CD4-positive, alpha-beta T cell treated with Interleukin-2 at 100 ng/mL for 4 hours (primary cell): ENCODE measurements around the gene TENM3.

Experiments used
- DNase-seq: peaks from one replicate; pipeline ENCODE4 v3.0.0-alpha.2; 2020; ENCODE audit warnings: low spot score

TENM3 gene

DNA sequence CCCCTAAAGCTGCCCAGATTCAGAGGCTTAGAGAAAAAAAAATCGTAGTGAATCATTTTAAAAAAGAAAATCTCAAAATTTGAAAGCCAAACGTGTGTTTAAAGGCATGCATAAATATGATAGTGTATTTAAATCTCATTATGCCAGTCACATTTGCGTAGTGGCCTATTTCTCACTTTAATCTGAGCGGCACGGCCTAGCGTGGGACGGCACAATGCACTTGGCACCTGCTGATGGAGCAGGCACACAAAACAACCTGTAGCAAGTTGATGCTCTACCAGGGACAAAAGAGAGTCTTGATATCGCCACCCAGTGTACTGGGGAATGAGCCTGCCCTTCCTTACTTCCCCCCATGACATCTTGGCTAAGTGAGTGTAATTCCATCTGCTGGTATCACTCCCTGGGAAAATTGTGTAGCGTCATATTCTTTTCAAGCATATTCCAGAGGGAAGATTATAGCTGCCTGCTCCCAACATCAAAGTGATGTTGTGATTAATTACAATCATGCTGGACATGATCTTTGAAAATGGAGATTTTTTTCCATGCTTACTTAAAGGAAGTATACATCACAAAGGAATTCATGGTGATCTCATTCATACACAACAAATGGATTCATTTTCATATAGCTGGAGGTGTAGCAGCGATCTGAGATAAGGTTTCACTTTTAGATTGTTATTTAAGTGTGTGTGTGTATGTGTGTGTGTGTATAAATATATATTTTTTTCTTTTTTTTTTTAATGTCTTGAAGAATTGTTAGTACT, 535.2 kb downstream of the TENM3 start:
- no peak for DNase-seq

DNA sequence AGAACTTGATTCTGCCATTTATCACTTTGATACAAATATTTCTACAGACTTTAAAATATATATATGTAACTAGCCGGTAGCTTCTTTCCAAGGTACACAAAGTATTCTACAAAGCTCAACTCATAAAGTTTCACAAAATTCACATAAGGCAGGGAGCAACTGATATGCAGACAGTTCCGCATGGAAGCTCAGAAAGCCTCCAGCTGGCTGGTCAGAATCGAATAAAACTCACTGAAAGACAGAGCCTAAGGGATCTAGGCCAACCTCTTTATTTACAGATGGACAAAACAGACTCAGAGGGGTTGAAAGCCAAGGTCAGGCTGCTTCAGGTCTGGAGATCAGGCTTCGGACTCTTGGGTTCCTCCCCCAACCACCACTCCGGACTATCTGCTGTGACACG, 543.8 kb downstream of the TENM3 start:
- no peak for DNase-seq

DNA sequence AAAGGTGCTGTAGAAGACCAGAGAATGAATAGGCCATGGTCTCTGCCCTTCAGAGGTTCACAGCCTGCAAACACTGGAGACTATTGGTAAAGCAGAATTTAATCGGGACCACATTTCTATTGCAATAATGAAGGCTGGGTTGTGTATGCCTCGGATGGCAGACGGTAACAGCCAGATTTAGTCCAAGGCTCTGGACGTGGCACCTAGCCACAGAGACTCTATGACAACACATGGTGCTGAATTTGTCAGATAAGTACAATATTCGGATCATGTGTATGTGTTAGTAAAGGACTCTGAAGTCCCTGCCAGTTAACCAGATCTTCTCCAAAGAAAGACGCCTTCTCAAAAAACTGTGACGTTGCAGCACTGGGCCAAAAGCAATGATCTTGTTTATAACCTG, 545.0 kb downstream of the TENM3 start:
- no peak for DNase-seq

DNA sequence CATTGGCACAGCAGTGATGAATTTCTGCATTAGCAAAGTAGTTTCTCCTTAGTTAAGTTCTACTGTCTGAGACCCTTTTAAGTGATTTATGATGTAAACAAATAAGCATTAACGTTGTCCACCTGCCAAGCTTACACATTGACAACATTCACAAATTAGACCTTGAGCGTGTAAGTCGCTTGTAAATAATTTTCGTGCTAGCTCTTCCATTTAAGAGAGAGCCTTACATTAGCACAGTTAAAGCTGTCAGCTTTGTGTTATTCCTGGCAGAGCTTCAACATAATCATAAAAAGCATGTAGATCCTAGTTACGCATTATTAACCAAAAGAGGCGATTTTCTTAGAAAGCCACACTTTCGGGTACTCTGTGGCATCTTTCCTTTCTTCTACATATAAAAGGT, 546.3 kb downstream of the TENM3 start:
- DNase-seq: no peak

DNA sequence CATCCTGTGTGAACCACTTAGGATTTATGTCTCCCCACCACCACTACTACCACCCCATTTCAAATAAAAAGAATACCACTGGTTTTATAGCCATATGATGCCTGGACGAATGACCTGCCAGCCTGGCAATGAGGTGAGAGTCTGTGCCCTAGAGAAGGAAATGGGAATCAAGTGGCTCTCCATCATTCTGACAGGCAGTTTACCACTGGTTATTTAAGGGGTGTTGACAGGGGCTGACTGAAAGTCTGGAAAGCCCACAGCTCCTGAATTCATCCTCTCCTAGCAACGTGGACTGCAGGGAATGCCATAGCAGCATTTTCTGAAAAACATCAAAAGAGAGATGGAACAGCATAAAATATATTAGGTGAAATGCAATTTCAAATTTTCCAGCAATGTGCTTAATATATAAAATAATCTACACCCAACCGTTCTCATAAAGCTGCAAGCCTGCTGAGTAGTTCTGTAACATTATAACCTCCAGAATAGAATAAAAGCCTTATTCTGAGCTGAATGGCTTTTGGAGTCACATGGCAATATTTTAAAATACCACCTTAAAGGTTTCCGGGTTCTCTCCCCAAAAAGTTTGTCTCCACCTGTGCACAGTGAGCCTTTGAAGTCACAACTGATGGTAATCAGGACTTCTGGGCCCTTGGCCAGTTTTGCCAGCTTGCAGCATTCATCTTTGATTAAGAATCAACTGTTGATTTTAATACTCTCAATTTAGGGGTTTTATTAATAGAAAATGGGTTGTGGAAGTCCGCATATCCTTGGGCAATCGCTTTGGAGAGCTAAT, 552.4 kb downstream of the TENM3 start:
- no peak for DNase-seq

DNA sequence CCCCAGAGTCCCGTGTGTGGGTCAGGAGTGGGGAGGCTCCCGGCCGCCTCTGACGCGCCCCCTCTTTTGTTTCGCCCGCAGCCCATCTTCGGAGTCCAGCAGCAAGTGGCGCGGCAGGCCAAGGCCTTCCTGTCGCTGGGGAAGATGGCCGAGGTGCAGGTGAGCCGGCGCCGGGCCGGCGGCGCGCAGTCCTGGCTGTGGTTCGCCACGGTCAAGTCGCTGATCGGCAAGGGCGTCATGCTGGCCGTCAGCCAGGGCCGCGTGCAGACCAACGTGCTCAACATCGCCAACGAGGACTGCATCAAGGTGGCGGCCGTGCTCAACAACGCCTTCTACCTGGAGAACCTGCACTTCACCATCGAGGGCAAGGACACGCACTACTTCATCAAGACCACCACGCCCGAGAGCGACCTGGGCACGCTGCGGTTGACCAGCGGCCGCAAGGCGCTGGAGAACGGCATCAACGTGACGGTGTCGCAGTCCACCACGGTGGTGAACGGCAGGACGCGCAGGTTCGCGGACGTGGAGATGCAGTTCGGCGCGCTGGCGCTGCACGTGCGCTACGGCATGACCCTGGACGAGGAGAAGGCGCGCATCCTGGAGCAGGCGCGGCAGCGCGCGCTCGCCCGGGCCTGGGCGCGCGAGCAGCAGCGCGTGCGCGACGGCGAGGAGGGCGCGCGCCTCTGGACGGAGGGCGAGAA, 556.5 kb downstream of the TENM3 start:
- no peak for DNase-seq

DNA sequence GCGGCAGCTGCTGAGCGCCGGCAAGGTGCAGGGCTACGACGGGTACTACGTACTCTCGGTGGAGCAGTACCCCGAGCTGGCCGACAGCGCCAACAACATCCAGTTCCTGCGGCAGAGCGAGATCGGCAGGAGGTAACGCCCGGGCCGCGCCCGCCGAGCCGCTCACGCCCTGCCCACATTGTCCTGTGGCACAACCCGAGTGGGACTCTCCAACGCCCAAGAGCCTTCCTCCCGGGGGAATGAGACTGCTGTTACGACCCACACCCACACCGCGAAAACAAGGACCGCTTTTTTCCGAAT, 557.0 kb downstream of the TENM3 start:
- DNase-seq: no peak

DNA sequence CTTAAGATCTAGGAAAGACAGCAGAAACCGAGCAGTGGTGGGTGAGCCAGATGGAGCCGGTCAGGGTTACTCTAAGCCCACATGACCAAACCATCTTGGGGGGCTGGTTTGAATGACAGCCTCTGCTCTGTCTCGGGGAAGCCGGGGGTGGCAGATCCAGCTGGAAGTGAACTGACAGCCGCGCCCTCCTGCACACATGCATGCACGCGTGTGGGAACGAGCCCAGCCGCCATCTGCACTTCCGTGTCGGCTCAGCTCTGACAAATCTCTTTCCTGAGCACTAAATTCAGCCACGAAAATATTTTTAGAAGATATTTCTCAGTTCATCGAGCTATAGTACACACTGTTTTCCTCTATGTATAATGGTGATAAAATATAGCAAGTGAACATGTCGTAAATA, 558.4 kb downstream of the TENM3 start:
- DNase-seq: no peak

DNA sequence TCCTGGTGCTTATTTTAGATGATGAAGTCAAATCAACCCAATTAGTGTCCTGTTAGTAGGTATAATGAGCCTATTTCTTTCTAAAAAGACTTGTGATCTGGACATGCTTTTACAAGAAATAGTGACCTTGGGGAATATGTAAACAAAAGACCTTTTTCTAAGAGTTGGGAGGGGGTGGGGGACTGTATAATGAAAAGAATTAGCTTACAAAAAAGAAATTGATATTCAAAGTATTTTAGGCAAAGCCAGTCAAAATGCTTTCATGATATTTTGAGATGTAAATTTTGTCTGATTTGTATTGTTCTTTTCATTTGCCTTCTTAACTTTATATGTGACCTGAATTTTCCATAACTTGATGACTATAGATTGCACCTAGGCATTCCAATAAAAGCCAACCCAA, 559.4 kb downstream of the TENM3 start:
- no peak for DNase-seq

DNA sequence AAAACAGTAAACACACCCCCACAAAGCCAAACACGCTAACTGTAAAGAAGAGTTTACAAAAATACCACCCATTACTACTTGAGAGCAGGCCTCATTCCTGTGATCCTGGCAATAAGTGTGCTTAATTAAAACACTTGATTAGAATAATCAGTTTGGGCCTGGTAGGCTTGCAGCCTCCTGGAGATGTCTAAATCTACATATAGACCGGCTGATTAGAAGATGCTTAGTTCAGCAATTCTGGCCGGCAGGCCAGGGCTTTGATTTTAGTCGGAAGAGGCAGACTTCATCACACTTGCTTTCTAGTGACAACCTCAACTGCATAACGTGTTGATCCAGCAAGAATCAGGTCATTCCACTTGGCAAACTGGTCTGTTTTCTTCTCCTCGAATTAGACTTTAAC, 560.0 kb downstream of the TENM3 start:
- no peak for DNase-seq

DNA sequence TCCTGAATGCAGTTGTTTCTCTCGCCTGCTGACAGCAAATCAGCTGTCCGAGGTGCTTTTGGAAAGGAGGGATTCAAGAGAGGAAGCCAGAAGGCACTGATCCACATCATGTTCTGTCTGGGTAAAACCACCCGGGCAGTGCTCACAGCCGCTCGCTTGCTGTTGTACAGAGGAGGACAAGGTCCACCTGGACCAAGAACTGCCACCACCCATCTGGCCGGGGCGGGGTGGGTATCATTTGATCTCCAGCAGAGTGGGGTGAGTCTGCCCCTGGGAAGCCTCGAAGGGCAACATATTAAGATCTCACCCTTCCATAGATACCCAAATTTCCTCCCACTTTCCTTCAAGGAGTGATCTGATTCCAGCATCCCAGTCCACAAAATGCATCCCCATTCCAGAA, 560.9 kb downstream of the TENM3 start:
- DNase-seq: no peak

DNA sequence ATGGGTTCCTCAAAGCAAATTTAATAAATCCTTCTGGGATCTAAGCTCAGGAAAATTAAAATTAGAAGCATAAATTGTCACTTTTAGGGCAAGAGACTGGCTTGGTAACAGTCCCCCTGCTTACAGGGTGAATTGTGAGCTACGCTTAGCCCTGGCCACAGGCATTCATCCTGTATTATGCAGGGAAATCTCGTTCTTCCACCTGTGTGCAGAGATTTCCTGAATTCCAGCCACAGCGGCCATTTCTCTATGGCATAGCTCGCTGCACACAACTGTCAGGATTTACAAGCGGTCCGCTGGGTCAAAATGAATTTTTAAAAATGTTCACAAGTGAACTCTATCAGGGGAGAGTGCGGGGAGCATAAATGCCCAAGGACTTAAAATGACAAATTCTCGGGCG, 562.1 kb downstream of the TENM3 start:
- no peak for DNase-seq

DNA sequence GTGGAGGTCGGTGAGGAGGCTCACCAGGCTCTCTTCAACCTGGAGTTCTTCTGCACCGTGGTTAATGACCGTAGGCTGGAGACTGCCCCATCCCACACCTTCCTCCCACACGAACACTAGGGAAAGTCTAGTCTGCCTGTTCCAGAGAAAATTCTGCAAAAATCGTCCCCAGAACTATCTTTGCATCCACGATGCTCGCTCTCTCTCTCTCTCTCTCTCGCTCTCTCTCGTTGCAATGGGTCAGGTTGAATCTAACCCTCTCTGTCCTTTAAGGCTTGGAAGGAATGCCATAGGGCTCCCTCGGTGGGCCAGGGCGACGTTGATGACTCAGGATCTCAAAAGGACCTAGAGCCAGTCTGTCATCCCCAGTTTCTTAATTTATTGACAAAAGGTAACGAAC, 562.5 kb downstream of the TENM3 start:
- no peak for DNase-seq

DNA sequence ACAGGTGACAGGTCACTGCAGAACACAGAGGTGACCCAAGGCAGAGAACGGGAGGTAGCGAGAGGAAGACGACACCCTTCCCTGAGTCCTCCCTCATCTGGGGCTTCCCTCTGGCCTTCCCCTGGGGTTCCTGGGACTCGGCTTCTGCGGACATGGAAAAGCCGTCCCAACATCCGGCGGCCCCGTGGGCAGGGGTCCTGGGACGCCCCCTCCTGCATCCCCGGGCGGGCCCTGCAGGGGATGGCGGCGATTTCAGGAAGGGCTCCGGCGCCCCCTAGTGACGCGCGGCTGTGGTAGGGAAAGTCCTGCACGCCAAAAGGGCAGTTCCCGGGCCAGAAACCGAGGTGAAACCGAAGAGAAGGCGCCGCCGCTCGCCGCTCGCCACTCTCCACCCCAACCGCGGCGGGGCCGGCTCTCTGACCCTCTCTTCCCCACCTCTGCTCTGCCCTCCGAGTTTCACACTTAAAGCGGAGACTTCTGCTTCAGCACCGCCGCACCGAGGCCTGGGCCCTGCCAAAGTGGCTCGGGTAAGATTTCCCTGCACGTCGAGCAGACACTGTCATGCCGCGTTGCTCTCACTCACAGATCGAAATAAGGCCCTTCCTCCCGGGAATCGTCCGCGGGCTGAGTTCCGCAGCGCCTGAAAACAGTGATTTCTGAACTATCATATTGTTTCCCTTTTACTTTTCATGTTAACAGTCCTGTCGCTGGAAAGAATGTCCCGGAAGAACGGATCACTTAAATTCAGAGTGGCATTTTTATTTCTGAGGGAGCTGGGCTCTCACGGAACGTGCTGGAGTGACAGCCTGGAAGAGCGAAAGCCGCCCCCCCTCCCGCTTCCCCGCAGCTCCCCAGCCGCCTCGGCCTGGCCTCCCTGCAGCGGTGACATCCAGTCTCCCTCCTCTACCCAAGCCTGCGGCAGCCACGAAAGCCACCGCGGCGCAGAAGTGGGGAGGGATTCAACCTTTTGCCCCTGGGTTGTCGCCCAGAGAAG, 563.4 kb downstream of the TENM3 start:
- DNase-seq: peak; percentile 63

DNA sequence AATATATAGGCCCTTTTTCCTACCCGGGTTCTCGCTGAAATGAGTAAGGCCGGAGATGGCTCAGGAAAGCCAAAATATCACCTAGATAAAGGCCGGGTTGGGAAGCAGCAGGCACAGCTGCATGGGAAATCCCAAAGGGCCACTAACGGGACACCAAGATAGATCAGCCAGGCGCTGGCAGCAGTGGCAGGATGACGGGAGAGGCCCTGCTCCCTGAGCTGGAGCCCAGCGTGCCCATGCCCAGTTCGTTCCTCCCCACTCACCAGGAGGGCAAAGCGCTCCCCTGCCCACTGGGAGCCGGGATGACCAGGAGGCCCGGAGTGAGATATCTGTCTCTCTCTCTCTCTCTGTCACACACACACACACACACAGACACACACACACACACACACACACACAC, 564.1 kb downstream of the TENM3 start:
- no peak for DNase-seq

DNA sequence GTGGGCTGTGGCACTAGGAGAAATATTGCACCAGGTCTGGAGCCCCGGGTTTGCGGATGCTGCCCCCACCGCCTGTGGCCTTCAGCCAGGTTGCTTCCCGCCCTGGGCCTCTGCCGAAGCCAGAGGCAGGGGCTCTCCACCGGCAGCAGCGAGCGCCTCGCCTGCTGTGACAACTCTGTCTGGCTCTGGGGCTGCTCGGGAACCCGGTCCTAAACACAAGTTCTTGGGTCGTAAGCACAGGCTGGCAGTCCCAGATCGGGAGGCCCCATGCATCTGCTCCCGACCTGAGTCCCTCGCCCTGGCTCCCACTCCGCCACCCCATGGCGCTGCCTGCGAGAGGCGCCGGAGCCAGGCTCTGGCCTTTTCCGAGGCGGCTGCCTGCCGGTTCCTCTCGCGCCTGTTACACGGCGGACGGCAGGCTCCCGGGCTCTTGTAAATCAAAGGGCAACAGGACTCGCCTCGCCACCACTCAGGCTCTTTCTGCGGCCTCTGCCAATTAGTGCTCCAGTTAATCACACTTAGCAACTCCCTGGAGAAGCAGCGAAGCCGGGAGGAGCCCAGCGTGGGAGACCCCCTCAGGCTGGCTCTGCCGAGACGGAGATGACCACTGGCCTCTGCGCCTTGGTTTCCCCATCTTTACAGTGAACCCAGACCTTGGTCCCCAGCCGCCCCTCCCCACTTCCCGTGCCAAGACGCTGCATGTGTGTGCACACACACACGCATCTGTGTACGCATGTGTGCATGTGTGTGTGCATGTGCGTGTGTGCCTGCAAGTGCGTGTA, 564.8 kb downstream of the TENM3 start:
- DNase-seq: no peak

DNA sequence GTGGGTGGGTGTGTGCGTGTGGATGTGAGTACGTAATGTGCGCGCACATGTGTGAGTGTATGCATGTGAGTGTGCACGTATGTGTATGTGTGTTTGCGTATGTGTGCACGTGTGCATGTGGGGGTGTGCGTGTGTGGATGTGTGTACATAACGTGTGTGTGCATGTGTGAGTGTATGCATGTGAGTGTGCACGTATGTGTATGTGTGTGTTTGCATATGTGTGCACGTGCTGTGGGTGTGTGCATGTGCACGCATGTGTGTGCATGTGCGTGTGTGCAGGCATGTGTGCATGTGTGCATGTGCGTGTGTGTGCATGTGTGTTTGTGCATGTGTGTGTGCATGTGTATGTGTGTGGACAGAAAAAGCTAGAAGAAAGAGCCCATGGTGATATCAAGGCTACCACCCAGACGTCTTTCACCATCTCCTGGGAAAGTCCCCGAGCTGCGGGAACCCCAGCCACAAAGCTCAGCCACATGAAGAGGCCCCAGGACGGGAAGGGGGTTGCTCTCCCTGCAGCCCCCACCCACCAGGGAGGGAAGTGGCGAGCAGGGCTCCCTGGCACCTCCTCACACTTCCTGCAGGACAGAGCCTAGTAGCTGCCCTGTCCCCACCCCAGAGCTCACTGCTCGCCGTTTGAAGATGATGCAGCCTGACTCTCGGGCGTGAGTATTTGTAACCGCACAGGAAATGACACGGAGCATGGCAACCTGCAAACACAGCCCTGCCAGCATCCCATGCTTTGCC, 565.6 kb downstream of the TENM3 start:
- DNase-seq: peak; percentile 53

DNA sequence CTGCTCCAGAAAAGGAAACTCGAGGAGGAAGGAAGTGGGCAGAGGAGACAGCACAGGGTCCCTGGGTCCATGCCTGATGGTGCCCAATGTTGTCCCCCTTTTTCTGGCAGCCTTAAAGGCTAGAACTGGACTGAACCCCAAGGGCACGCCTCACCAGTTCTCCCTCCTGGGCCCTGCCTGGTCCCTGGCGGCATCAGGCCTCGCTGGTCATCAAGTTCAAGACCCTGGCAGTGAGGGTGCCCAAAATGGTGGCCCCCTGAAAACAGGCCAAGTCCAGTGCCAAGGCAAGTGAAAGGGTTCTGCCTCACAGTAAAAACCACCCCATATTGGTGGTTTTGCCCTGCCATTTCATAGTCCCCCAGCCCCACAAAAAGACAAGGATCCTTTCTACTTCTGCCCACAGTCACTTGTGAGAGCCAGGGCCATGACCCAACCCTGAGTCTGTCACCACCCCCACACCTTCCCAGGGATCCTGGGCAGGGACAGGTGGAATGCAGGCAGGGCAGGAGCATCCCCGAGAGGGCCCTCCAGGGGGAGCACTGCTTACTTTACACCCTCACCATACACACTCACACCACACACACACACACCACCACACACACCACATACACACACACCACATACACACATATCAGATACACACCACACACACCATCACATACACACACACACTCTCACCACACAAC, 566.4 kb downstream of the TENM3 start:
- DNase-seq: no peak

DNA sequence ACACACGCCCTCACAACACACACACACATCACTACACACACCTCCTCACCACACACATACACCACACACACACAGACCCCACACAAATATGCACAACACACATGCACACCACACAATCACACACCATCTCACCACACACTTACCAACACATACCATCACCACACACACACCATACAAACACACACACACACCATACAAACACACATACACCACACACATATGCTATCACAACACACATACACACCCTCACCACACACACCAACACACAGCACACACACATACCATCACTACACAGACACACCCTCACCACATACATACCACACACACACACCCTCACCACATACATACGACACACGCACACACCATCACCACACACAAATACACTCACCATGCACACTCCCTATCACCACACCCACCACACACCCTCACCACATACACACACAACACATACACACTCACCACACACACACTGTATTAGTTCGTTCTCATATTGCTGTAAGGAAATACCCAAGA, 567.0 kb downstream of the TENM3 start:
- no peak for DNase-seq

DNA sequence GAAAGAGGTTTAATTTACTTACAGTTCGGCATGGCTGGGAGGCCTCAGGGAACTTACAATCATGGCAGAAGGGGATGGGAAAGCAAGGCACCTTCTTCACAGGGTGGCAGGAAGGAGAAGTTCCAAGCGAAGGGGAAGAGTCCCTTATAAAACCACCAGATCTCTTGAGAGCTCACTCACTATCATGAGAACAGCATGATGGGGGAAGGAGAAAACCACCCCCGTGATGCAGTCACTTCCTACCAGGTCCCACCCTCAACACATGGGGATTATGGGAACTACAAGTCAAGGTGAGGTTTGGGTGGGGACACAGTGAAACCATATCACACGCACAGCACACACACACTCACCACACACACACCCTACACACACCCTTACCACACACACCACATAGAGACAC, 569.7 kb downstream of the TENM3 start:
- DNase-seq: no peak
